Sigmoid colon (tissue), 7 donors: ENCODE results near the gene CHRNE. TPM values are rescaled to one million over a fixed set of nuclear protein-coding genes. Genes with fewer than 3 reads are reported as not detected.

ENCODE experiments used
- DNase-seq: peaks from one replicate; pipeline ENCODE4 v3.0.0-alpha.2; 2019
- H3K27ac ChIP-seq, 4 donors: fragments of 200-600 bp; sonication (generic); one replicate each; pipeline ENCODE4 v1.5.1; 2016 to 2019; ENCODE audit warnings: mild to moderate bottlenecking in 1 of 4
- H3K27me3 ChIP-seq, 3 donors: fragments of 200-600 bp; sonication (generic); one replicate each; pipeline ENCODE4 v1.5.1; 2019; ENCODE audit warnings: mild to moderate bottlenecking in 1 of 3
- H3K36me3 ChIP-seq, 4 donors: fragments of 200-600 bp; sonication (generic); one replicate each; pipeline ENCODE4 v1.5.1; 2016 to 2019
- H3K4me1 ChIP-seq, 4 donors: fragments of 200-600 bp; sonication (generic); one replicate each; pipeline ENCODE4 v1.5.1; 2017 to 2019
- H3K4me3 ChIP-seq, 4 donors: fragments of 200-600 bp; sonication (generic); one replicate each; pipeline ENCODE4 v1.5.1; 2017 to 2019; ENCODE audit warnings: mild to moderate bottlenecking in 2 of 4, moderate library complexity in 1 of 4
- H3K9me3 ChIP-seq, 4 donors: fragments of 200-600 bp in 3 of 4; sonication (generic) in 3 of 4; one replicate each; pipeline versions ENCODE4 v1.5.1 to v1.6.1; 2013 to 2019
- CTCF ChIP-seq, 4 experiments: fragments of 450-650 bp in 3 of 4; fragments of 200-600 bp in 1 of 4; IDR thresholded peaks; one replicate each; pipeline ENCODE4 v1.5.1; 2016 to 2019; ENCODE audit warnings: antibody characterized with exemption in 4 of 4, mild to moderate bottlenecking in 3 of 4, moderate library complexity in 2 of 4
- EP300 ChIP-seq, 4 donors: sonication (generic); formaldehyde crosslinking; IDR thresholded peaks; one replicate each; pipeline ENCODE4 v1.6.1; 2017; ENCODE audit warnings: antibody characterized with exemption in 4 of 4
- POLR2A ChIP-seq, 2 donors: fragments of 450-650 bp; IDR thresholded peaks; one replicate each; pipeline ENCODE4 v1.6.1; 2016; ENCODE audit warnings: antibody characterized with exemption in 2 of 2, mild to moderate bottlenecking in 2 of 2, moderate library complexity in 2 of 2
- POLR2AphosphoS5 ChIP-seq, 4 donors: sonication (generic); formaldehyde crosslinking; IDR thresholded peaks; one replicate each; pipeline ENCODE4 v1.6.1; 2017; ENCODE audit warnings: antibody characterized with exemption in 4 of 4
- WGBS, 2 donors: extraction: QIAGEN DNeasy Blood & Tissue Kit; methylation state at CpG; one replicate each; pipeline ENCODE4 v1.1.7; 2013; 5-methylcytosine and 5-hydroxymethylcytosine counted together
- intact Hi-C: fragments of 100-400 bp; cut with DNase I; formaldehyde crosslinking; loops from one replicate; pipeline ENCODE4 v1.15.1; 2023
- polyA plus RNA-seq, 3 donors: library from polyadenylated mRNA; stranded (reverse); fragments of 200-250 nt; gene quantifications; one replicate each; pipeline ENCODE4 v1.2.3, GENCODE V29; 2013
- total RNA-seq, 4 donors: library from RNA; depleted of rRNA; stranded (reverse); fragments of >200 nt; gene quantifications; one replicate each; pipeline ENCODE4 v1.1.0, GENCODE V29; 2016
- donor health status: healthy with polysubstance abuse.
- donor health status: Bipolar disorder and iron deficiency.
- donor health status: healthy.

CHRNE gene
- total and polyA plus RNA-seq, 7 donors, result 0.46 to 0.57 (median 0.54) TPM; not detected in 2

- intact Hi-C loops, result no loop called here
- H3K4me3 ChIP-seq, result peak overlapping the region; percentile 80 to 99 (median 96)
- H3K27ac ChIP-seq, result peak overlapping the region; percentile 98 to 100 (median 99)
These were observed 43.5 kb upstream of the CHRNE start for GRCh38 chr17:4946312-4946976.

GRCh38 chr17:4945944-4946280, 43.0 kb upstream of the CHRNE start:
- TF ChIP-seq EP300 (IDR thresholded peaks at IDR 0.05) (no peak), CTCF (IDR thresholded peaks at IDR 0.05) (no peak), POLR2A (IDR thresholded peaks at IDR 0.05) (no peak), POLR2AphosphoS5 (IDR thresholded peaks at IDR 0.05) (no peak)
- peak overlapping the region; percentile 98 to 100 (median 99) for H3K27ac ChIP-seq
- DNase-seq, result no peak
- intact Hi-C loops, result no loop called here
- H3K4me1 ChIP-seq, result peaks cover 0 to 65% (median 54%) of the 10 kb centered on the region in 4 donors
- H3K4me3 ChIP-seq, result peak overlapping the region in 3 of 4 donors; percentile 80 to 99 (median 96)
- H3K36me3 ChIP-seq, result peaks cover 16 to 48% (median 33%) of the 10 kb centered on the region in 4 donors
- no peaks in the 10 kb centered on the region for H3K9me3 ChIP-seq
- WGBS, 2 donors, result 15 to 30% methylated on average over 4 of the region's 4 CpGs
- H3K27me3 ChIP-seq, result no peaks in the 10 kb centered on the region

More at GRCh38 chr17:4946312-4946976, 43.5 kb upstream of the CHRNE start:
- WGBS, 2 donors, result 9 to 20% methylated on average over 16 of the region's 16 CpGs
- Histone ChIP-seq H3K27me3 (no peaks in the 10 kb centered on the region), H3K4me1 (peaks cover 0 to 65% (median 53%) of the 10 kb centered on the region in 4 donors), H3K9me3 (no peaks in the 10 kb centered on the region), H3K36me3 (peaks cover 16 to 48% (median 33%) of the 10 kb centered on the region in 4 donors)
- no peak for DNase-seq
- TF ChIP-seq POLR2A (IDR thresholded peaks at IDR 0.05) (no peak), CTCF (IDR thresholded peaks at IDR 0.05) (no peak), EP300 (IDR thresholded peaks at IDR 0.05) (no peak), POLR2AphosphoS5 (IDR thresholded peaks at IDR 0.05) (no peak)

GRCh38 chr17:4945176-4945943, 42.5 kb upstream of the CHRNE start:
- peak; percentile 27 to 54 (median 44) for TF ChIP-seq POLR2AphosphoS5 (IDR thresholded peaks at IDR 0.05)
- no peak for TF ChIP-seq EP300 (IDR thresholded peaks at IDR 0.05)
- peak overlapping the region in 3 of 4 donors; percentile 80 to 99 (median 96) for H3K4me3 ChIP-seq

GRCh38 chr17:4944554-4945175, 41.8 kb upstream of the CHRNE start:
- WGBS, 2 donors, result 44 to 59% methylated on average over 8 of the region's 8 CpGs
- Histone ChIP-seq H3K36me3 (peaks cover 16 to 48% (median 33%) of the 10 kb centered on the region in 4 donors), H3K9me3 (no peaks in the 10 kb centered on the region), H3K27me3 (no peaks in the 10 kb centered on the region), H3K27ac (peak overlapping the region; percentile 98 to 100 (median 99)), H3K4me1 (peaks cover 0 to 56% (median 47%) of the 10 kb centered on the region in 4 donors), H3K4me3 (peak overlapping the region in 1 of 4 donors; percentile 96)
- intact Hi-C loops, result no loop called here
- no peak for DNase-seq
- TF ChIP-seq POLR2AphosphoS5 (IDR thresholded peaks at IDR 0.05) (no peak), EP300 (IDR thresholded peaks at IDR 0.05) (no peak), POLR2A (IDR thresholded peaks at IDR 0.05) (no peak), CTCF (IDR thresholded peaks at IDR 0.05) (no peak)

More at GRCh38 chr17:4945176-4945943, 42.5 kb upstream of the CHRNE start:
- peak; percentile 93 for DNase-seq
- Histone ChIP-seq H3K9me3 (no peaks in the 10 kb centered on the region), H3K27me3 (no peaks in the 10 kb centered on the region), H3K27ac (peak overlapping the region; percentile 98 to 100 (median 99)), H3K36me3 (peaks cover 16 to 48% (median 33%) of the 10 kb centered on the region in 4 donors), H3K4me1 (peaks cover 0 to 63% (median 50%) of the 10 kb centered on the region in 4 donors)
- intact Hi-C loops, result no loop called here
- WGBS, 2 donors, result 33 to 44% methylated on average over 7 of the region's 7 CpGs
